ENCODE data around the gene NBEAL1. TPM values are rescaled to one million over a fixed set of nuclear protein-coding genes. Genes with fewer than 3 reads are reported as not detected.
"Not testable (repeated sequence)": the region's sequence is repeated elsewhere in the genome, so short reads cannot be mapped to it uniquely, and the experiment has no call there.

Gene NBEAL1
- polyA plus RNA-seq, 1 experiment = 11.7 TPM

- Histone ChIP-seq H3K27me3 (ENCODE audit: control insufficient read depth, insufficient read depth, low read length) (no peaks in the 10 kb centered on the region), H3K27ac (ENCODE audit: low read depth, low read length) (no peak overlapping the region), H3K4me3 (ENCODE audit: low read depth, low read length) (no peak overlapping the region), H3K9me3 (ENCODE audit: control insufficient read depth, insufficient read depth, low read length) (peaks cover 10% of the 10 kb centered on the region)
- TF ChIP-seq CTCF (IDR thresholded peaks at IDR 0.05; ENCODE audit: low read depth, low read length) = no peak
- DNase-seq (ENCODE audit: low read depth, low spot score) = no peak
- CTCF ChIA-PET = no interaction called here
- POLR2A ChIA-PET = no interaction called here
Measured at GRCh38 chr2:203104273-203104672, 89.6 kb downstream of the NBEAL1 start.

GRCh38 chr2:203105996-203106395, 91.3 kb downstream of the NBEAL1 start:
- no peak for TF ChIP-seq CTCF (IDR thresholded peaks at IDR 0.05; ENCODE audit: low read depth, low read length)
- ChIA-PET CTCF (no interaction called here), POLR2A (no interaction called here)
- no peaks in the 10 kb centered on the region for H3K27me3 ChIP-seq (ENCODE audit: control insufficient read depth, insufficient read depth, low read length)
- H3K4me3 ChIP-seq (ENCODE audit: low read depth, low read length) = no peak overlapping the region
- H3K27ac ChIP-seq (ENCODE audit: low read depth, low read length) = no peak overlapping the region
- no peak for DNase-seq (ENCODE audit: low read depth, low spot score)
- H3K9me3 ChIP-seq (ENCODE audit: control insufficient read depth, insufficient read depth, low read length) = peaks cover 10% of the 10 kb centered on the region

- H3K9me3 ChIP-seq (ENCODE audit: control insufficient read depth, insufficient read depth, low read length); H3K27ac ChIP-seq (ENCODE audit: low read depth, low read length); POLR2A ChIA-PET; H3K4me3 ChIP-seq (ENCODE audit: low read depth, low read length); DNase-seq (ENCODE audit: low read depth, low spot score); H3K27me3 ChIP-seq (ENCODE audit: control insufficient read depth, insufficient read depth, low read length): not testable (repeated sequence)
- CTCF ChIA-PET = interaction anchor here (1.6 kb wide), 1 partner anchor 9 kb away, joined by 4 read pairs; no protein-coding TSS in a partner anchor
Measured at GRCh38 chr2:203110496-203110895, 95.8 kb downstream of the NBEAL1 start.

GRCh38 chr2:203112342-203112741, 97.7 kb downstream of the NBEAL1 start:
- no peak for DNase-seq (ENCODE audit: low read depth, low spot score)
- H3K27ac ChIP-seq (ENCODE audit: low read depth, low read length) = no peak overlapping the region
- no peak overlapping the region for H3K4me3 ChIP-seq (ENCODE audit: low read depth, low read length)
- CTCF ChIA-PET = no interaction called here
- H3K9me3 ChIP-seq (ENCODE audit: control insufficient read depth, insufficient read depth, low read length) = no peaks in the 10 kb centered on the region
- POLR2A ChIA-PET = no interaction called here
- TF ChIP-seq CTCF (IDR thresholded peaks at IDR 0.05; ENCODE audit: low read depth, low read length) = peak; percentile 8; the same call in 1 of the 2 replicates
- H3K27me3 ChIP-seq (ENCODE audit: control insufficient read depth, insufficient read depth, low read length) = no peaks in the 10 kb centered on the region

- CTCF ChIA-PET = interaction anchor here (0.7 kb wide), 2 partner anchors 47 to 1144 kb away, joined by 3 to 4 read pairs; no protein-coding TSS in a partner anchor
- DNase-seq (ENCODE audit: low read depth, low spot score); H3K27me3 ChIP-seq (ENCODE audit: control insufficient read depth, insufficient read depth, low read length); POLR2A ChIA-PET; H3K9me3 ChIP-seq (ENCODE audit: control insufficient read depth, insufficient read depth, low read length); H3K4me3 ChIP-seq (ENCODE audit: low read depth, low read length); H3K27ac ChIP-seq (ENCODE audit: low read depth, low read length): not testable (repeated sequence)
Measured at GRCh38 chr2:203115201-203115700, 100.6 kb downstream of the NBEAL1 start.

GRCh38 chr2:203122317-203122986, 107.8 kb downstream of the NBEAL1 start:
- ChIA-PET POLR2A (no interaction called here), CTCF (no interaction called here)
- peak; percentile 19 for TF ChIP-seq CTCF (IDR thresholded peaks at IDR 0.05; ENCODE audit: low read depth, low read length)
- H3K27ac ChIP-seq (ENCODE audit: low read depth, low read length) = no peak overlapping the region
- no peak overlapping the region for H3K4me3 ChIP-seq (ENCODE audit: low read depth, low read length)
- no peaks in the 10 kb centered on the region for H3K9me3 ChIP-seq (ENCODE audit: control insufficient read depth, insufficient read depth, low read length)
- no peak for DNase-seq (ENCODE audit: low read depth, low spot score)
- no peaks in the 10 kb centered on the region for H3K27me3 ChIP-seq (ENCODE audit: control insufficient read depth, insufficient read depth, low read length)

All from AG04450 (cell line).